ENCODE data around the gene TEX19. TPM values are rescaled to one million over a fixed set of nuclear protein-coding genes. Genes with fewer than 3 reads are reported as not detected.

The TEX19 gene
- total RNA-seq, 2 experiments from 2014 or later = 2.0 to 3.4 TPM

- H3K27ac ChIP-seq (ENCODE audit: low read depth, low read length, poor library complexity, severe bottlenecking) = no peak overlapping the region
- H4K20me1 ChIP-seq (ENCODE audit: insufficient read depth, low read length) = no peaks in the 10 kb centered on the region
- no peaks in the 10 kb centered on the region for H3K9me3 ChIP-seq (ENCODE audit: low read length)
- no TSS peak for BruUV-seq (replicated peaks)
- no peaks in the 10 kb centered on the region for H3K9me2 ChIP-seq (ENCODE audit: insufficient read depth, low read length)
- H3K4me1 ChIP-seq (ENCODE audit: insufficient read depth, low read length, poor library complexity, severe bottlenecking) = no peaks in the 10 kb centered on the region
- POLR2A ChIA-PET = no interaction called here
- CTCF ChIA-PET (ENCODE audit: unreplicated experiment) = no interaction called here
- H3K4me3 ChIP-seq (ENCODE audit: low read depth, low read length, poor library complexity, severe bottlenecking) = no peak overlapping the region
- H3K4me2 ChIP-seq (ENCODE audit: low read length) = no peak overlapping the region
- no peak for DNase-seq (ENCODE audit: low spot score)
- H3K36me3 ChIP-seq (ENCODE audit: insufficient read depth, low read length) = no peaks in the 10 kb centered on the region
- no peak overlapping the region for H2AFZ ChIP-seq (ENCODE audit: low read length)
- H3K79me2 ChIP-seq (ENCODE audit: insufficient read depth, low read depth, low read length) = no peaks in the 10 kb centered on the region
- intact Hi-C loops (cut with micrococcal nuclease; ENCODE audit: unreplicated experiment) = no loop called here
- TF ChIP-seq EZH2phosphoT487 (IDR thresholded peaks at IDR 0.05; ENCODE audit: borderline replicate concordance, low read depth, low read length) = no peak
- no peak for TF ChIP-seq CTCF (conservative IDR thresholded peaks at IDR 0.05; ENCODE audit: low read length)
Measured at GRCh38 chr17:82310877-82311276, 48.2 kb upstream of the TEX19 start.

GRCh38 chr17:82311971-82312370, 47.1 kb upstream of the TEX19 start:
- TF ChIP-seq EZH2phosphoT487 (IDR thresholded peaks at IDR 0.05; ENCODE audit: borderline replicate concordance, low read depth, low read length) (no peak), CTCF (conservative IDR thresholded peaks at IDR 0.05; ENCODE audit: low read length) (no peak)
- ChIA-PET CTCF (ENCODE audit: unreplicated experiment) (no interaction called here), POLR2A (no interaction called here)
- intact Hi-C loops (cut with micrococcal nuclease; ENCODE audit: unreplicated experiment) = no loop called here
- H4K20me1 ChIP-seq (ENCODE audit: insufficient read depth, low read length) = no peaks in the 10 kb centered on the region
- BruUV-seq (replicated peaks) = no TSS peak
- H3K4me3 ChIP-seq (ENCODE audit: low read depth, low read length, poor library complexity, severe bottlenecking) = no peak overlapping the region
- H3K79me2 ChIP-seq (ENCODE audit: insufficient read depth, low read depth, low read length) = no peaks in the 10 kb centered on the region
- no peaks in the 10 kb centered on the region for H3K9me2 ChIP-seq (ENCODE audit: insufficient read depth, low read length)
- H3K27ac ChIP-seq (ENCODE audit: low read depth, low read length, poor library complexity, severe bottlenecking) = no peak overlapping the region
- H3K4me1 ChIP-seq (ENCODE audit: insufficient read depth, low read length, poor library complexity, severe bottlenecking) = no peaks in the 10 kb centered on the region
- no peaks in the 10 kb centered on the region for H3K9me3 ChIP-seq (ENCODE audit: low read length)
- no peak overlapping the region for H2AFZ ChIP-seq (ENCODE audit: low read length)
- DNase-seq (ENCODE audit: low spot score) = no peak
- no peaks in the 10 kb centered on the region for H3K36me3 ChIP-seq (ENCODE audit: insufficient read depth, low read length)
- H3K4me2 ChIP-seq (ENCODE audit: low read length) = no peak overlapping the region

GRCh38 chr17:82313195-82314011, 45.6 kb upstream of the TEX19 start:
- no peaks in the 10 kb centered on the region for H3K9me2 ChIP-seq (ENCODE audit: insufficient read depth, low read length)
- no peaks in the 10 kb centered on the region for H3K9me3 ChIP-seq (ENCODE audit: low read length)
- no peak for DNase-seq (ENCODE audit: low spot score)
- no peaks in the 10 kb centered on the region for H3K4me1 ChIP-seq (ENCODE audit: insufficient read depth, low read length, poor library complexity, severe bottlenecking)
- no peaks in the 10 kb centered on the region for H4K20me1 ChIP-seq (ENCODE audit: insufficient read depth, low read length)
- no peaks in the 10 kb centered on the region for H3K79me2 ChIP-seq (ENCODE audit: insufficient read depth, low read depth, low read length)
- no peaks in the 10 kb centered on the region for H3K36me3 ChIP-seq (ENCODE audit: insufficient read depth, low read length)
- H3K4me2 ChIP-seq (ENCODE audit: low read length) = no peak overlapping the region
- intact Hi-C loops (cut with micrococcal nuclease; ENCODE audit: unreplicated experiment) = no loop called here
- H3K27ac ChIP-seq (ENCODE audit: low read depth, low read length, poor library complexity, severe bottlenecking) = no peak overlapping the region
- ChIA-PET CTCF (ENCODE audit: unreplicated experiment) (no interaction called here), POLR2A (no interaction called here)
- H2AFZ ChIP-seq (ENCODE audit: low read length) = no peak overlapping the region
- TF ChIP-seq EZH2phosphoT487 (IDR thresholded peaks at IDR 0.05; ENCODE audit: borderline replicate concordance, low read depth, low read length) (no peak), CTCF (conservative IDR thresholded peaks at IDR 0.05; ENCODE audit: low read length) (no peak)
- no peak overlapping the region for H3K4me3 ChIP-seq (ENCODE audit: low read depth, low read length, poor library complexity, severe bottlenecking)
- BruUV-seq (replicated peaks) = no TSS peak

Data from OCI-LY7 (cell line).